H1 (cell line): Measurements from ENCODE around the gene TTC8. TPM values are rescaled to one million over a fixed set of nuclear protein-coding genes. Genes with fewer than 3 reads are reported as not detected.

Experiments
- CHD7 ChIP-seq: fragments of 300-600 bp; sonication (generic); IDR thresholded peaks from 2 replicates; pipeline ENCODE4 v1.7.1; 2012; ENCODE audit warnings: low read length, moderate library complexity, mild to moderate bottlenecking, inconsistent platforms; ENCODE audit not compliant: insufficient replicate concordance
- CTCF ChIP-seq, 3 experiments: IDR thresholded peaks; 1 replicate in 2 of 3; 2 replicates in 1 of 3; pipeline versions ENCODE4 v1.5.1 to v1.6.1; 2011; ENCODE audit warnings: low read length in 3 of 3, mild to moderate bottlenecking in 3 of 3, inconsistent platforms in 2 of 3, low read depth in 1 of 3, moderate library complexity in 1 of 3; ENCODE audit not compliant: insufficient read depth in 1 of 3; ENCODE audit errors: control extremely low read depth in 1 of 3
- PHF8 ChIP-seq: fragments of 200-600 bp; sonication (generic); conservative IDR thresholded peaks from 2 replicates; pipeline ENCODE4 v1.7.1; 2012; ENCODE audit warnings: low read depth, mild to moderate bottlenecking, inconsistent platforms, low read length, moderate library complexity
- POLR2A ChIP-seq, 2 experiments: IDR thresholded peaks; 1 replicate in 1 of 2; 2 replicates in 1 of 2; pipeline ENCODE4 v1.6.1; 2011; ENCODE audit warnings: low read depth in 2 of 2, low read length in 2 of 2, mild to moderate bottlenecking in 2 of 2; ENCODE audit errors: control extremely low read depth in 1 of 2
- polyA plus RNA-seq, 7 experiments: library from polyadenylated mRNA; depleted of rRNA in 3 of 7; stranded (reverse) in 5 of 7; unstranded in 2 of 7; fragments of >200 nt in 5 of 7; fragments of 200-250 nt in 2 of 7; gene quantifications; 1 replicate in 5 of 7; 2 replicates in 1 of 7; 4 replicates in 1 of 7; pipeline versions ENCODE4 v1.2.1 to v1.2.3, GENCODE V29; 2011 to 2013; ENCODE audit warnings: missing spikeins in 2 of 7, mixed read lengths in 2 of 7
- total RNA-seq: library from RNA; stranded (reverse); fragmentation: NEBNext Ultra II Directional; extraction: Animal tissue kit (Norgen Biotek cat#: 25700); gene quantifications from 2 replicates; pipeline ENCODE4 v1.2.1, GENCODE V29; 2021
- TF ChIP-seq, protein P1 (sequence below): IDR thresholded peaks from 2 replicates; pipeline ENCODE4 v1.6.1; 2012; ENCODE audit warnings: inconsistent platforms
- TF ChIP-seq, protein P2 (sequence below): IDR thresholded peaks from 2 replicates; pipeline ENCODE4 v1.6.1; 2012; ENCODE audit warnings: inconsistent platforms

Gene TTC8
- total and polyA plus RNA-seq, 2 of the 8 experiments (the other 6 are each of a cell fraction or from before 2014, with no cell fraction given): 13.1 to 13.5 TPM

- TF ChIP-seq CTCF (IDR thresholded peaks at IDR 0.05; ENCODE audit: control extremely low read depth in 1 of 3, insufficient read depth in 1 of 3, low read depth in 1 of 3, low read length in 3 of 3) (peak; percentile 10 to 28 (median 12); a peak in 3 of 4 replicates), PHF8 (0 out of 2 replicates have a peak, but pooled peaks have one; percentile 24), POLR2A (IDR thresholded peaks at IDR 0.05; ENCODE audit: control extremely low read depth in 1 of 2, low read depth in 2 of 2, low read length in 2 of 2) (peak in 1 of 2 experiments; percentile 57; a peak in 2 of 3 replicates), CHD7 (no peak)
- TF ChIP-seq, protein P1, sequence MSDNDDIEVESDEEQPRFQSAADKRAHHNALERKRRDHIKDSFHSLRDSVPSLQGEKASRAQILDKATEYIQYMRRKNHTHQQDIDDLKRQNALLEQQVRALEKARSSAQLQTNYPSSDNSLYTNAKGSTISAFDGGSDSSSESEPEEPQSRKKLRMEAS: peak; percentile 55; the same call in 1 of the 2 replicates
- TF ChIP-seq, protein P2, sequence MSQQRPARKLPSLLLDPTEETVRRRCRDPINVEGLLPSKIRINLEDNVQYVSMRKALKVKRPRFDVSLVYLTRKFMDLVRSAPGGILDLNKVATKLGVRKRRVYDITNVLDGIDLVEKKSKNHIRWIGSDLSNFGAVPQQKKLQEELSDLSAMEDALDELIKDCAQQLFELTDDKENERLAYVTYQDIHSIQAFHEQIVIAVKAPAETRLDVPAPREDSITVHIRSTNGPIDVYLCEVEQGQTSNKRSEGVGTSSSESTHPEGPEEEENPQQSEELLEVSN: peak; percentile 56
These were observed 31.8 kb upstream of the TTC8 start, which contains the start of gene EML5 (continued) for GRCh38 chr14:88792473-88793258.
